Activated T-helper 1 cell treated with anti-CD3 and anti-CD28 coated beads, Interleukin-2, amount 50 U/mL, for 16 hours (primary cell): ENCODE results near the gene BRPF1.

Source experiments
- DNase-seq, 2 donors: peaks; one replicate each; pipeline ENCODE4 v3.0.0-alpha.2; 2020; ENCODE audit warnings: low read depth in 1 of 2, low spot score in 1 of 2

BRPF1 gene

DNA sequence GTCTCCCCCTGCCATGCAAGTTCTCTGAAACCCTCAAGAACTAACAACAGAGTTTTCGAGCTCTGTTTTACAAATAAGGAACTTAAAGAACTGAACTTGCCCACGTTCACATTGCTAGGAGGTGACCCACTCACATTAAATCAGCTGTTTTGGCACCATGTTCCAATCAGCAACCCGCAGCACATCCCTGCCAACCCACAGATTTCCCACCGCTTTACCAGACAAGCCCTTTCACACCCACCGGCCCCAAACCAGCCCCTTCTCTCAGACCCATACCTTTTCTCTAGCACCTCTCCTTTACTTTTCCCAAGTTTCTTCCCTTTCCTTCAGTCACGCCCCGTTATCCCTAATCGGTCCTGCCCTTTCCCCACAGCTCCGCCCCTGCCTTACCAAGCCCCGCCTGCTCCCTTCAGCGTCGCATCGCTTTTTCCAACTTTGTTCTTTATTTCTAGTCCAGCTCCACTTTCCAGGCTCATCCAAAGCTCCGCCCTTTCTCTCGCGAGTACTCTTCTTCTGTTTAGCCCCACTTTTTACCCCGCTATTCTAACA is 804 bp upstream of the BRPF1 start:
- DNase-seq = no peak

DNA sequence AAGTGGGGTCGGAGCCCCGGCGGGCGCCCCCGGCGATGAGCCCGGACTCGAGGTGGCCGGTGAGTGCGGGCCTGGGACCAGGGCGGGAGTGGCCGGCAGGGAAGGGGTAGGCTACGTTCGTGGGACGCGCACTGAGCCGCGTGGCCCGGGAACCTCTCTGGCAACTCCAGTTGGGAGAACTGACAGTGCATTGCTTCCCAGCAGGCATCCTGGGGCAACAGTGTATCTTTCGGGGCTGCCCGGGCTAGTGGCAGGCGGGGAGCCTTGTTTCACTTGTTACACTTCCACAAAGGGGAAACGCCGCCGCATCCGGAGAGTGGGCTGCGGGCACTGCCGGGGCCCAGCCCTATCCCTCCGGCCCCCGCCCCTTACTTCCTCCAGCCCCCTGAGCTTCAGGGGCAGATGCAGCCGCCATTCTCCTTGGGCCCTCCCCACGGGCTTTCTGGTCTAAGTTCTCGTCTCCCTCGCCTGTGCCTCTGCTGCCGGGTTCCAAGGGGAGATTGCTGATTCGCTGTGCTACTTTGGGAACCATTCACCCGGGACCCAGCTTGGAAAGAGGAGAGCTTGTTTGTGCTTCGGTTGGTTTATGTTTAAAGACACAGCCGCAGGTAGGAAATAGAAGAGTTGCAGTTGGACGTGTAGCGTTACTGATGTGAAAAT is 675 bp downstream of the BRPF1 start:
- peak in 1 of 2 donors; percentile 20 for DNase-seq

DNA sequence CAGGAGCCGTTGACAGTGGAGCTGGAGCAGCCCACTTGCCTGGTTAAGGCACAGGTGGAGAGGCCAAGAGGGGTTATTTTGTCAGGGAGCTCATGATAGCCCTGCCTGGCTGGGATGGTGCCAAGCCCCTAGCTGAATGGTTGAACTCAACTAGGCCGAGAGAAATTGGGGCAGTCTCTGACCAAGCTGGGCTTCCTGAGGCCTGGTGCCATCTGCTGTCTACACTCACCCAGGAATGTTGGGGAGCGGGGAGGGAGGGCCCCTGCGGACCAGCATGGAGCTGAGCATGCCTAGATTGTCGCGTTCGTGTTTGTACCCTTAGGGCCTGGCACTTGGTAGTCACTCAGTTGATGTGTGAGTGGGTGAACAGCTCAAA is 1.2 kb downstream of the BRPF1 start:
- DNase-seq = no peak

DNA sequence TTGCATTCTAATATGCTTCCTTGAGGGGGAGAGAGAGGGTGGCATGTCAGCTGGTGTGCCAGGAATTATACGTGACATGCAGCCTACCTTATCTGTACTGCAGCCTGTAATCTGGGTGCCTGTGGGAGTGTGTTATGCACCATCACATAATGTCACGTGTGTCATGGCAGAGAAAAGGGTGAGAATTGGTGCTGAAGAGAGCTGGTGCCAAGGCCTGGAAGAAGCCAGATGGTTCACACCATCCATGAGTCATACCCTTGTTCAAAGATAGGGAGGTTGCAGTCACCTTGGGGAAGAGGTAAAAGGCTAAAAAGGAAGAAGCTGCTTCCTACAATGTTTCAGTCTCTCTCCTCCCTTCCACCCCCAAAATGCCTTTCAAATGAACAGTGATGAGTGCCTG is 5.3 kb downstream of the BRPF1 start:
- DNase-seq = no peak

DNA sequence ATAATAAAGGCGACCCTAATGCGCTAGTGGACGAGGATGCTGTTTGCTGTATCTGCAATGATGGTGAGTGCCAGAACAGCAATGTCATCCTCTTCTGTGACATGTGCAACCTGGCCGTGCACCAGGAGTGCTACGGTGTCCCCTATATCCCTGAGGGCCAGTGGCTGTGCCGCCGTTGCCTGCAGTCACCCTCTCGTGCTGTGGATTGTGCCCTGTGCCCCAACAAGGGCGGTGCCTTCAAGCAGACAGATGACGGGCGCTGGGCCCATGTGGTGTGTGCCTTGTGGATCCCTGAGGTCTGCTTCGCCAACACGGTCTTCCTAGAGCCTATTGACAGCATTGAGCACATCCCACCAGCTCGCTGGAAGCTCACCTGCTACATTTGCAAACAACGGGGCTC is 7.6 kb downstream of the BRPF1 start:
- DNase-seq = no peak

DNA sequence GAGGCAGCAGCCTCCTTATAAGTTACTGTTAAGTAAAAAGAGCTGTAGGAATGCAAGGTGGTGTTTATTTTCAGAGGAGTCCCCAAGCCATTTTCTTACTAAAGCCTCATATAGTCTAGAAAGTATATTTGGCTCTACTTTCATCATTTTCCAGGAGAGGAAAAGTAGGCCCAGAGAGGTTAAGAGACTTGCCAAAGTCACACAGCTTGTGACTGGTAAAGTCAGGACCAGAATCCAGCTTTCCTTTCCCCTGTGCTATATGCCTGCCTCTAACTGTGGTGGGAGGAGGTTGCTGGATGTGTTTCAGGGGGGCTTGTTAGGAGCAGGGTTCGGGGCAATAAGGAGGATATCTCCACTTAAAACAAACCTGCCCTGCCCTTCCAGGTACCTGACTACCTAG is 11.0 kb downstream of the BRPF1 start:
- DNase-seq = no peak

DNA sequence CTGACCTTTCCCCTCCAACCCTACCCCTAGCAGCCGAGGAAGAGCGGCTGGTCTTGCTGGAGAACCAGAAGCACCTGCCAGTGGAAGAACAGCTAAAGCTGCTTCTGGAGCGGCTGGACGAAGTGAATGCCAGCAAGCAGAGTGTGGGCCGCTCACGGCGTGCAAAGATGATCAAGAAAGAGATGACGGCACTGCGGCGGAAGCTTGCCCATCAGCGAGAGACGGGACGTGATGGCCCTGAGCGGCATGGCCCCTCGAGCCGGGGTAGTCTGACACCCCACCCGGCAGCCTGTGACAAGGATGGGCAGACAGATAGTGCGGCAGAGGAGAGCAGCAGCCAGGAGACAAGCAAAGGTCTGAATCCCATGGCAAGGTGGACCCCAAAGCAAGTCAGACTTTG is 12.0 kb downstream of the BRPF1 start:
- DNase-seq = no peak

DNA sequence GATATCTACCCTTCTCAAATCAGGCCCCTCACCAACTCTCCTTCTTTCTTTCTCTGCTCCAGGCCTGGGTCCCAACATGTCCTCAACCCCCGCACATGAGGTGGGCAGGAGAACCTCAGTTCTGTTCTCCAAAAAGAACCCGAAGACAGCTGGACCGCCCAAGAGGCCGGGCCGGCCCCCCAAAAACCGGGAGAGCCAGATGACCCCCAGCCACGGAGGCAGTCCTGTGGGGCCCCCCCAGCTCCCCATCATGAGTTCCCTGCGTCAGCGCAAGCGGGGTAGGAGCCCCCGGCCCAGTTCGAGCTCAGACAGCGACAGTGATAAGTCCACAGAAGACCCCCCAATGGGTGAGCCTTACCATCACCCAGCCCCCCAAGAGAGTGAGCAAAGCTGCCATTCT is 12.6 kb downstream of the BRPF1 start:
- no peak for DNase-seq

DNA sequence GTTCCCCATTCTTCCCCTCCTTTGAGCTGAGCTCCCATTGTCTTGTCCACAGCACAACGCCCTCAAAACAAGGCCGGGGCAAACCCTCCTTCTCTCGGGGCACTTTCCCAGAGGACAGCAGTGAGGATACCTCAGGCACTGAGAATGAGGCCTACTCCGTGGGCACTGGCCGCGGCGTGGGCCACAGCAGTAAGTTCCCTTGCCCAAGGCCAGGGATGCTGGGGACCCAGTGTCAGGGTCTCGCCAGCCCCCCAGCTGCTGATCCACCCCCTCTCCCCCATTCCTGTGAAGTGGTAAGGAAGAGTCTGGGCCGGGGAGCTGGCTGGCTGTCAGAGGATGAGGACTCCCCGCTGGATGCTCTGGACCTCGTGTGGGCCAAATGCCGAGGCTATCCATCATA is 14.0 kb downstream of the BRPF1 start:
- DNase-seq = no peak

DNA sequence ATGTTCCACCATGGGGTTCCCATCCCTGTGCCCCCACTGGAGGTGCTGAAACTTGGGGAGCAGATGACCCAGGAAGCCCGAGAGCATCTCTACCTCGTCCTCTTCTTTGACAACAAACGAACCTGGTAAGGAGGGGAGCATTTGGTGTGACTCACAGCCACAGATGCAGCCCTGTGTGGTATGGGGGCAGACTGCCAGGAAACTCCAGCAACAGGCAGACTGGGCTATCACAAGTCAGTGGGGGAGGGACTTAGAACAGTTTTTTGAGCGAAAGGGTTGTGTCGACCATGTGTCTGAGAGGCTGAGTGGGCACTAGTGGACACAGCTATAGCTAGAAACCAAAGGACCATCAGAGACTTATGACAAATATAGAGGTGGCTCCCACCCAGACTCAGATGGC is 14.8 kb downstream of the BRPF1 start:
- no peak for DNase-seq

DNA sequence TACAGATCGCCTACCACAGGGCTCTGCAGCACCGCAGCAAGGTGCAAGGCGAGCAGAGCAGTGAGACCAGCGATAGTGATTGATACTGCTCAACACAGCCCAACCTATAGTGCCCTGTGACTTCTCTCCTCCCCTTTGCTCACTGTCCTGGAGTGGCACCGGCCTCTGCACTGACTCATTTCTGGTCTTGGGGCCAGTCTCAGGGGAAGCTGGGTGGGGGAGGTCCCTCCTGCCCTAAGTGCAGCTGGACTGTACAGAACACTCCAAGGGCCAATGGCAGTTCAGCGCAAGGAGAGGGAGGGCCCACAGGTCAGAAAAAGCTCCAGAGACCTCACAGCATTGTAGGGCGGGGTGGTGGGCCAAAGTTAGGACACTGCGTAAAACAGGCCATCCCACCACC is 15.7 kb downstream of the BRPF1 start:
- no peak for DNase-seq

DNA sequence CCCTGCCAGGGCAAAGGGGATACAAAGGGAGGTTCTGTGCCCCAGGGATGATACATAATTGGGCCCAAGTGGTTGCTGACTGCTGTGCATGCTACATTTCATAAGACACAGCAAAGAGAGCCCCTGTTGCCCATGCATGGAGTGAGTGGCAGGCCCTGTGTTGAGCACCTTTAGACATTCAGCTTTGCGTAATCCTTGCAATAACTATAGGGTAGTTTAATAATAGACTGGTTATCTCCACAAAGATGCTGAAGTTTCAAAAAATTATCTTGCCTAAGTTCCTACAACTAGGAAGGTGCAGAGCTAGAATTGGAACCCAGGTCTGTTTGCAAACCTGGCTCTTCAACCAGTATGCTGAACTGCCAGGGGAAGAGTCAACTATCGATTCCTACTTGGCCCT is 16.5 kb downstream of the BRPF1 start:
- no peak for DNase-seq

DNA sequence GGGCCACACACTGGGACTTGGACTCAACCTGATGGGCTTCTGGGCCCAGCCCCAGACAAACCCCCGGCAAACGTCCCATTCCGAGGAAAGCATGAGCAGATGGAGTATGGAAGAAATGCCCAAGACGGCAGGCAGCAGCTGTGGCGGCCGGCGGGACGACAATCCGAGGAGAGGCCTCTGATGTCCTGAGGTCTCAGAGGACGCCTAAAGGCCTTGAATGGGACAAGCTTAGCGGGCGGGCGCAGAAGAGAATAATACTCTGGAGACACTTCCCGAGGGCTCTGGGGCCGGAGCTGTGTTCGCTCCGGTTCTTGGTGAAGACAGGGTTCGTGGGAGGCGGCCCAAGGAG is 17.7 kb downstream of the BRPF1 start:
- no peak for DNase-seq

DNA sequence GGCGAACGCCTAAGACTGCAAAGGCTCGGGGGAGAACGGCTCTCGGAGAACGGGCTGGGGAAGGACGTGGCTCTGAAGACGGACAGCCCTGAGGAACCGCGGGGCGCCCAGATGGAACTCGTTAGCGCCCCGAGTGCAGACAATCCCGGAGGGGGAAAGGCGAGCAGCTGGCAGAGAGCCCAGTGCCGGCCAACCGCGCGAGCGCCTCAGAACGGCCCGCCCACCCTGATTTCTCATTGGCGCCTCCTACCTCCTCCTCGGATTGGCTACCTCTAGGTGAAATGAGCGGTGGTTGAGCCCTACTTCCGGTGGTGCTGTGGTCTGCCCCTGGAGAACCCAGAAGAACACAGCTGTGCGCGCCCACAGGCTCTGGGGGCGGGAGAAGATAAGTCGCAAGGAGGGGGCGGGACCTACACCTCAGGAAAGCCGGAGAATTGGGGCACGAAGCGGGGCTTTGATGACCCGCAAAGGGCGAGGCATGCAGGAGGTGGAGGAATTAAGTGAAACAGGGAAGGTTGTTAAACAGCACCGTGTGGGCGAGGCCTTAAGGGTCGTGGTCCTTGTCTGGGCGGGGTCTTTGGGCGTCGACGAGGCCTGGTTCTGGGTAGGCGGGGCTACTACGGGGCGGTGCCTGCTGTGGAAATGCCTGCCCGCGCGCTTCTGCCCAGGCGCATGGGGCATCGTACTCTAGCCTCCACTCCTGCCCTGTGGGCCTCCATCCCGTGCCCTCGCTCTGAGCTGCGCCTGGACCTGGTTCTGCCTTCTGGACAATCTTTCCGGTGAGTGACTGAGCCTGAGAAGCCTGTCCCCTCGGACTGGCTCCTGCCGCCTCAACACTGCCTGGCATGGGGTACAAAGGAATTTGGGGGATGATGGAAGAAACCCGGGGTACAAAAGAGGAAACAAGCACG is 18.4 kb downstream of the BRPF1 start, which contains the start of gene OGG1:
OGG1 (plus strand) TSS at position 308 of the 911 bp plus-strand sequence; CDS start at position 643, 335 bp downstream.
- peak; percentile 85 to 90 for DNase-seq

DNA sequence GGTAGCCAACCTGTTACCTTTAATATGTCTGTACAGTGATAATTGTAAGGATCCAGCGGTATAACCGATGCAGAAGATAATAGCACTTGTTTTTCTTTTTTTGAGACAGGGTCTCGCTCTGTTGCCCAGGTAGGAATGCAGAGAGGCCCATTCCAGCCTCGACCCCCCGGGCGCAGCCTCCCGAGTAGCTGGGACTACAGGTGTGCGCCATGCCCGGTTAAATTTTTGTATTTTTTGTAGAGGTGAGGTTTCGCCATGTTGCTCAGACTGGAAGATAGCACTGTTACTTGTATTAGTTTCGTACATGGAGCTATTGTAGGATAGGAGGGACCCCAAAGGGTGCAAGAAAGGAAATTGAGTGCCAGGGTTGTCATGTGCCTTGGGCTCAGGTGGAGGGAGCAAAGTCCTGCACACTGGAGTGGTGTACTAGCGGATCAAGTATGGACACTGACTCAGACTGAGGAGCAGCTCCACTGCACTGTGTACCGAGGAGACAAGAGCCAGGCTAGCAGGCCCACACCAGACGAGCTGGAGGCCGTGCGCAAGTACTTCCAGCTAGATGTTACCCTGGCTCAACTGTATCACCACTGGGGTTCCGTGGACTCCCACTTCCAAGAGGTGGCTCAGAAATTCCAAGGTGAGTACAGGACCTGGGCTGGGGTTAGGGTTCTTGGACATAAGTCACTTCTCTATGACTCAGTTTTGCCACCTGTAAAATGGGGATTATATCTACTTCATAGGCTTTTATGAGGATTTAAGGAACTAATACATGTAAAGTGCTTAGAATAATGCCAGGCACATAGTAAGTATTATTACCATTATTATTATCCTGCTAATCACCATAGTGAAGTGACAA is 19.2 kb downstream of the BRPF1 start:
- no peak for DNase-seq

DNA sequence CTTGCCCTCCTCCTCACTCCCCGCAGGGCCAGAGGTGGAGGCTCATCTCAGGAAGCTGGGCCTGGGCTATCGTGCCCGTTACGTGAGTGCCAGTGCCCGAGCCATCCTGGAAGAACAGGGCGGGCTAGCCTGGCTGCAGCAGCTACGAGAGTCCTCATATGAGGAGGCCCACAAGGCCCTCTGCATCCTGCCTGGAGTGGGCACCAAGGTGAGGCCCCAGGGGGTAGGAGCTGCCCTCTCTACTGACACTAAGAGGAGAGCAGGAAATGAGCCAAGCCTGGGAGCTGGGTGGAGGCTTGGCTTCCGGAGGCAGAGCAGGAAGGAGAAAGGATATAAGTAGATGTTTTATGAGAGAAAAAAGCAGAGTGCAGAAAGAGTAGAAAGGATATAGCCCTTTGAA is 23.1 kb downstream of the BRPF1 start:
- no peak for DNase-seq

DNA sequence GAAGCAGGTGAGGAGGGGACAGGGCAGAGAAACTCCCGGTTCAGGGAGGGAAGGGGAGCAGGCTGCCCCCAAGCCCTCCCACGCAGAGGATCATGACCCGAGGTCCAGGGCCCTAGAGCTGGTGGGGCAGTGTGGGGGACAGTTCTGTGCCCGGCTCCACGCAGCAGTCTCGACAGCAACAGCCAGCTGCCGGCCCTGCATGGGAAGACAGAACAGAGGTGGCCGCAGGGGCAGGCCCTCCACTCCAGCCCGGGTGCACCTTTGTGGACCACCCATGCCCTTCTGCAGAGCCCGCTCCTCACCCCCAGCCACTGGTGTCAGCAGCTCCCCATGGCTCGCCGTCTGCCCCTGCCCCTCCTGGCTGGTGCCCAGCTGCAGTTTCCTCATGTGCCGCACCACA is 25.9 kb downstream of the BRPF1 start:
- DNase-seq = no peak

DNA sequence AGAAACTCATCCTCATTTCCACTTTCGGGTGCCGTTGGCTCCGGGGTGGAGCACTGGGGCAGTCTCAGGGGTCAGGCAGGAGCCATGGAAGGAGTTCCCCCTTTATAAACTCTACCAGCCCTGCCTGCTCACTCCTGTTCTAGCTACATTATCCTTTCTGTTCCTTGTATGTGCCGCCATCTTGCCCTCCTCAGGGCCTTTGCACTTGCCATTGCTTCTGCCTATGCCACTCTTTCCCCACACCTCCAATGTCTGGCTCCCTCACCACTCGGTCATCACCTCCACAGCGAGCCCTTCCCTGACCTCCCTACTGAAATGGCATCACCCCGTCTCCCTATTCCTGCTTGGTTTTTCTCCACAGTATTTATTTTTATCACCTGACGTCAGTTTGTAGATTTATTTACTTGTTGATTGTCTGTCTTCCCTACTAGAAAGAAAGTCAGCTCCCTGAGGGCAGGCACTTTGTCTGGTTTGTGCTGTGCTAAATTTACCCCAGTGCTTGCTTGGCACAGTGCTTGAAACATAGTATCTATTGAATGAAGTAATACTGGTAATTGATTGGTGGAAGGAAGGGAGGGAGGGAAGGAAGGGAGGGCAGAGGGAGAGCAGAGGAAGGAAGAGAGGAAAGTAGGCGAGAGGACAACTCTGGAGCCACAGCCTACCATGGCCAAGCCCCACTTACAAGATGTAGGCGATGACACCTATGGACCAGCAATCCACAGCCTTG is 29.4 kb downstream of the BRPF1 start:
- no peak for DNase-seq

DNA sequence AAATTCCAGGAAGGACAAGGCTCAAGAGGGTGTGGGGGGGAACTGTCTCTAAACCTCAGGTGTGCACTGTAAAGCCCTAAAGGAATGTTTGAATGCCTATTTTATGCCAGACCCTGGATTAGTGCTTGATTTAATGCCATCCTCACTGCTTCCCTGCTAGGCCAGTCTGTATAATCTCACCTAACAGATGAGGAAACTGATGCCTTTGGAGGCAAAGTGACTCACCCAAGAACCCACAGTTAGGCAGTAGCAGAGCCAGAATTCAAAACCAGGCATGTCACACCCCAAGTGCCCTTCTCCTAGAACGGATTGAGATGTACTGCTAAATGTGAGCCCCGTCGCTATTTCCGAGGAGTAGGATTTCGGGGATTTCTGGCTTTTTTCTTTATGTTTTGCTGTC is 30.4 kb downstream of the BRPF1 start:
- no peak for DNase-seq

DNA sequence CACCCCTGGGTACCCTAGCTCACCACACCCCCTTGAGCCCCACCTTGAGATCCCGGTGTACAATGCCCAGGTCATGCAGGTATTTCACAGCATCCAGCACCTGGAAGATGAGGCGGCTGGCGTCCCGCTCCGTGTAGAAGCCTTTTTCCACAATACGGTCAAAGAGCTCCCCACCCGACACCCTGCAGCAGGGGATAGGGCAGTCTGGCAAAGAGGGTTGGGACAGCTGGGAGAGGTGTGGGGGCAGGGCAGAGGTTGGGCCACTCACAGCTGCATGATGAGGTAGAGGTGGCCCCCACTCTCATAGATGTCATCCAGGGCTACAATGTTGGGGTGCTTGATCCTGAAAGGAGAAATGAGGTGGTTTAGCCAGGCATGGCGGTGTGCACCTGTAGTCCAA is 31.3 kb downstream of the BRPF1 start:
- no peak for DNase-seq

DNA sequence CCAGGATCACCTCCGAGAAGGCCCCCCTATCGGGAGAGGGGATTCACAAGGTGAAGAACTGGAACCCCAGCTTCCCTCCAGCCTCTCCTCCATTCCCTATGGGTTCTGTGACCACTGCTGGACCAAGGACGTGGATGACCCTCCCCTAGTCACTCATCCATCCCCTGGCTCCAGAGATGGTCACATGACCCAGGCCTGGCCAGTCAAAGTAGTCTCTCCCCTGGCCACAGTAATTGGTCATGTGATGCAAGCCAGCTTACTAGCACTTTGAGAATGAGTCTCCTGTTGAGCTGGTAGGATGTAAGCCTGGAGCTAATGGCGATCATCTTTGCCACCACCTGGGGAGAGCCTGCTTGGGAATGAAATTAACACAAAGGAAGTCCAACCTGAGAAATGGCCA is 34.3 kb downstream of the BRPF1 start:
- no peak for DNase-seq
